H1 (cell line): ENCODE results near the gene NLN. TPM values are rescaled to one million over a fixed set of nuclear protein-coding genes. Genes with fewer than 3 reads are reported as not detected.

Experiments
- CTCF ChIA-PET: fragments of 300-600 bp; sonication (Branson Sonifier 250); formaldehyde crosslinking; loops from one replicate; lab custom pipeline; 2021; ENCODE audit not compliant: partially characterized antibody; lab: Charles Lee
- POLR2A ChIA-PET: fragments of 300-600 bp; sonication (Branson Sonifier 250); formaldehyde crosslinking; loops from one replicate; lab custom pipeline; 2021; ENCODE audit warnings: inconsistent platforms; ENCODE audit not compliant: partially characterized antibody; lab: Charles Lee
- DNase-seq, 2 experiments: peaks; one replicate each; pipeline versions ENCODE4 v3.0.0 to v3.0.0-alpha.2; 2010 to 2022; ENCODE audit warnings: low spot score in 2 of 2, low read depth in 1 of 2, mixed read lengths in 1 of 2
- FAIRE-seq: peaks from 2 replicates; lab custom pipeline; 2011; peaks lifted over from hg19 to GRCh38; lab: Jason Lieb, UNC
- H2AFZ ChIP-seq: 2 replicates; pipeline ENCODE4 v1.8.1; 2012; ENCODE audit warnings: low read length, inconsistent platforms
- H2AK5ac ChIP-seq: 2 replicates; pipeline ENCODE4 v1.6.1; 2013; ENCODE audit warnings: low read depth, low read length
- H2BK120ac ChIP-seq: replicated peaks from 2 replicates; pipeline ENCODE3; 2013; ENCODE audit warnings: low read depth, low read length, inconsistent platforms
- H2BK12ac ChIP-seq: 2 replicates; pipeline ENCODE4 v1.6.1; 2013; ENCODE audit warnings: low read depth, low read length
- H2BK15ac ChIP-seq: 2 replicates; pipeline ENCODE4 v1.6.1; 2013; ENCODE audit warnings: low read length
- H2BK20ac ChIP-seq: 2 replicates; pipeline ENCODE4 v1.6.1; 2013; ENCODE audit warnings: low read length
- H2BK5ac ChIP-seq: 2 replicates; pipeline ENCODE4 v1.6.1; 2013; ENCODE audit warnings: low read depth, low read length
- H3K14ac ChIP-seq: 2 replicates; pipeline ENCODE4 v1.6.1; 2013; ENCODE audit warnings: inconsistent platforms; ENCODE audit not compliant: insufficient read length
- H3K18ac ChIP-seq: 2 replicates; pipeline ENCODE4 v1.6.1; 2013; ENCODE audit warnings: low read length; ENCODE audit errors: extremely low read depth
- H3K23ac ChIP-seq: 2 replicates; pipeline ENCODE4 v1.6.1; 2013; ENCODE audit warnings: inconsistent platforms; ENCODE audit not compliant: insufficient read length
- H3K23me2 ChIP-seq: 2 replicates; pipeline ENCODE4 v1.6.1; 2013; ENCODE audit warnings: low read depth, low read length
- H3K27ac ChIP-seq: 2 replicates; pipeline ENCODE4 v1.6.1; 2011; ENCODE audit warnings: low read depth, low read length, inconsistent platforms
- H3K27me3 ChIP-seq, 4 experiments: replicated peaks in 1 of 4; 1 replicate in 1 of 4; 2 replicates in 3 of 4; pipeline versions ENCODE4 v1.6.1 to v1.8.1; 2011 to 2013; ENCODE audit warnings: low read length in 3 of 4, mild to moderate bottlenecking in 3 of 4, inconsistent platforms in 2 of 4, mixed read lengths in 2 of 4, moderate library complexity in 1 of 4; ENCODE audit not compliant: control insufficient read depth in 3 of 4, insufficient read depth in 3 of 4; ENCODE audit errors: extremely low read depth in 1 of 4
- H3K36me3 ChIP-seq, 4 experiments: 2 replicates each; pipeline versions ENCODE4 v1.6.1 to v1.8.1; 2011 to 2013; ENCODE audit warnings: mild to moderate bottlenecking in 4 of 4, low read length in 3 of 4, moderate library complexity in 2 of 4, control low read depth in 1 of 4, inconsistent platforms in 1 of 4; ENCODE audit not compliant: insufficient read depth in 4 of 4, control insufficient read depth in 2 of 4
- H3K4ac ChIP-seq: replicated peaks from 2 replicates; pipeline ENCODE3; 2013; ENCODE audit warnings: low read length, low read depth, mixed read lengths, inconsistent platforms; ENCODE audit not compliant: insufficient read length
- H3K4me1 ChIP-seq, 4 experiments: replicated peaks in 1 of 4; 1 replicate in 1 of 4; 2 replicates in 3 of 4; pipeline versions ENCODE4 v1.6.1 to v1.8.1; 2011 to 2013; ENCODE audit warnings: low read length in 3 of 4, inconsistent platforms in 2 of 4, mixed read lengths in 1 of 4; ENCODE audit not compliant: insufficient read depth in 4 of 4, control insufficient read depth in 3 of 4
- H3K4me2 ChIP-seq, 2 experiments: 2 replicates each; pipeline versions ENCODE4 v1.6.1 to v1.8.1; 2011 to 2013; ENCODE audit warnings: low read depth in 2 of 2, low read length in 2 of 2, control low read depth in 1 of 2, inconsistent platforms in 1 of 2, mild to moderate bottlenecking in 1 of 2; ENCODE audit not compliant: insufficient read depth in 1 of 2
- H3K4me3 ChIP-seq, 4 experiments: fragments of 200-600, 300-600 bp in 1 of 4; sonication (generic), shearing (Covaris generic), sonication (Bioruptor Twin) in 1 of 4; 2 replicates each; pipeline versions ENCODE4 v1.5.1 to v1.8.1; 2011 to 2016; ENCODE audit warnings: low read length in 4 of 4, low read depth in 3 of 4, control low read depth in 2 of 4, inconsistent platforms in 2 of 4, mild to moderate bottlenecking in 2 of 4, mixed read lengths in 1 of 4, moderate library complexity in 1 of 4; ENCODE audit not compliant: insufficient read depth in 2 of 4; ENCODE audit errors: extremely low read depth in 1 of 4
- H3K56ac ChIP-seq: replicated peaks from 2 replicates; pipeline ENCODE3; 2013; ENCODE audit warnings: low read depth, mild to moderate bottlenecking, mixed read lengths, low read length, inconsistent platforms; ENCODE audit not compliant: insufficient read length
- H3K79me1 ChIP-seq: 2 replicates; pipeline ENCODE4 v1.6.1; 2013; ENCODE audit warnings: low read depth, low read length, control low read depth
- H3K79me2 ChIP-seq, 2 experiments: 2 replicates each; pipeline versions ENCODE4 v1.6.1 to v1.8.1; 2012 to 2013; ENCODE audit warnings: low read length in 2 of 2, mild to moderate bottlenecking in 2 of 2, inconsistent platforms in 1 of 2; ENCODE audit not compliant: insufficient read depth in 2 of 2, control insufficient read depth in 1 of 2
- H3K9ac ChIP-seq, 4 experiments: replicated peaks in 1 of 4; 1 replicate in 1 of 4; 2 replicates in 3 of 4; pipeline versions ENCODE4 v1.6.1 to v1.8.1; 2011 to 2013; ENCODE audit warnings: low read depth in 3 of 4, low read length in 3 of 4, control low read depth in 2 of 4, mild to moderate bottlenecking in 2 of 4, moderate library complexity in 2 of 4, inconsistent platforms in 1 of 4; ENCODE audit errors: extremely low read depth in 1 of 4
- H3K9me3 ChIP-seq, 2 experiments: 2 replicates each; pipeline versions ENCODE4 v1.6.1 to v1.8.1; 2012 to 2013; ENCODE audit warnings: mild to moderate bottlenecking in 2 of 2, moderate library complexity in 2 of 2, control low read depth in 1 of 2, inconsistent platforms in 1 of 2, low read depth in 1 of 2, low read length in 1 of 2, mixed read lengths in 1 of 2; ENCODE audit not compliant: insufficient read depth in 2 of 2
- H4K20me1 ChIP-seq, 2 experiments: replicated peaks in 1 of 2; 2 replicates each; pipeline versions ENCODE3 to v1.8.1; 2011 to 2013; ENCODE audit warnings: inconsistent platforms in 2 of 2, low read length in 2 of 2, mild to moderate bottlenecking in 1 of 2; ENCODE audit not compliant: insufficient read depth in 2 of 2, control insufficient read depth in 1 of 2
- H4K5ac ChIP-seq: 2 replicates; pipeline ENCODE4 v1.6.1; 2013; ENCODE audit warnings: low read length, low read depth, mixed read lengths, inconsistent platforms; ENCODE audit not compliant: insufficient read length
- H4K8ac ChIP-seq: 2 replicates; pipeline ENCODE4 v1.8.0; 2013; ENCODE audit warnings: mild to moderate bottlenecking, moderate library complexity, low read length, inconsistent platforms; ENCODE audit not compliant: insufficient read depth; ENCODE audit errors: extremely low read depth
- H4K91ac ChIP-seq: replicated peaks from 2 replicates; pipeline ENCODE3; 2013; ENCODE audit warnings: low read length, mixed read lengths, inconsistent platforms; ENCODE audit not compliant: insufficient read length
- ATF3 ChIP-seq: IDR thresholded peaks from 2 replicates; pipeline ENCODE4 v1.6.1; 2011; ENCODE audit warnings: low read depth, mild to moderate bottlenecking, low read length; ENCODE audit not compliant: insufficient read depth
- BACH1 ChIP-seq: IDR thresholded peaks from 2 replicates; pipeline ENCODE4 v1.6.1; 2012; ENCODE audit warnings: low read length, improper control_type of control experiment
- CHD2 ChIP-seq: IDR thresholded peaks from 2 replicates; pipeline ENCODE4 v1.6.1; 2012; ENCODE audit warnings: low read length, improper control_type of control experiment
- CREB1 ChIP-seq: IDR thresholded peaks from 2 replicates; pipeline ENCODE4 v1.6.1; 2012; ENCODE audit warnings: inconsistent platforms
- E2F6 ChIP-seq: IDR thresholded peaks from 2 replicates; pipeline ENCODE4 v1.6.1; 2012; ENCODE audit warnings: inconsistent platforms
- EZH2 ChIP-seq: fragments of 200-600 bp; sonication (generic); IDR thresholded peaks from 2 replicates; pipeline ENCODE4 v1.7.1; 2012; ENCODE audit warnings: low read depth, mild to moderate bottlenecking, moderate library complexity, low read length, inconsistent platforms; ENCODE audit not compliant: severe bottlenecking
- FOSL1 ChIP-seq: IDR thresholded peaks from 2 replicates; pipeline ENCODE4 v1.6.1; 2011; ENCODE audit warnings: mild to moderate bottlenecking, low read depth, low read length, moderate library complexity; ENCODE audit not compliant: insufficient read depth
- HDAC6 ChIP-seq: IDR thresholded peaks from one replicate; pipeline ENCODE4 v1.7.1; 2012; ENCODE audit warnings: low read depth, mild to moderate bottlenecking, inconsistent platforms, low read length, moderate library complexity
- JUND ChIP-seq: IDR thresholded peaks from 2 replicates; pipeline ENCODE4 v1.6.1; 2011; ENCODE audit warnings: mild to moderate bottlenecking, improper control_type of control experiment, low read length
- MAFK ChIP-seq: IDR thresholded peaks from 2 replicates; pipeline ENCODE4 v1.6.1; 2012; ENCODE audit warnings: low read depth, mild to moderate bottlenecking, improper control_type of control experiment, low read length
- NANOG ChIP-seq: IDR thresholded peaks from 2 replicates; pipeline ENCODE4 v1.6.1; 2011; ENCODE audit warnings: low read length, low read depth, mild to moderate bottlenecking, inconsistent platforms; ENCODE audit not compliant: insufficient read depth, poor library complexity, severe bottlenecking
- POLR2AphosphoS5 ChIP-seq: IDR thresholded peaks from 2 replicates; pipeline ENCODE4 v1.6.1; 2011; ENCODE audit warnings: low read depth, low read length
- SIRT6 ChIP-seq: IDR thresholded peaks from one replicate; pipeline ENCODE4 v1.7.1; 2012; ENCODE audit warnings: low read length, inconsistent platforms
- TEAD4 ChIP-seq: IDR thresholded peaks from 2 replicates; pipeline ENCODE4 v1.6.1; 2012; ENCODE audit warnings: low read depth, low read length, inconsistent platforms, mixed read lengths
- WGBS, 2 experiments: shearing (Covaris generic) in 1 of 2; methylation state at CpG; one replicate each; pipeline versions ENCODE4 v1.1.6 to v1.1.7; 2013 to 2015; ENCODE audit warnings: low lambda C conversion rate in 2 of 2, mixed read lengths in 2 of 2, inconsistent platforms in 1 of 2, low coverage in 1 of 2, missing lambda C conversion rate in 1 of 2; ENCODE audit not compliant: insufficient replicate concordance in 2 of 2, insufficient coverage in 1 of 2, insufficient read length in 1 of 2; ENCODE audit errors: extremely low coverage in 1 of 2, missing lambda C conversion rate in 1 of 2; 5-methylcytosine and 5-hydroxymethylcytosine counted together
- polyA plus RNA-seq, 7 experiments: library from polyadenylated mRNA; depleted of rRNA in 3 of 7; stranded (reverse) in 5 of 7; unstranded in 2 of 7; fragments of >200 nt in 5 of 7; fragments of 200-250 nt in 2 of 7; gene quantifications; 1 replicate in 5 of 7; 2 replicates in 1 of 7; 4 replicates in 1 of 7; pipeline versions ENCODE4 v1.2.1 to v1.2.3, GENCODE V29; 2011 to 2013; ENCODE audit warnings: missing spikeins in 2 of 7, mixed read lengths in 2 of 7
- total RNA-seq: library from RNA; stranded (reverse); fragmentation: NEBNext Ultra II Directional; extraction: Animal tissue kit (Norgen Biotek cat#: 25700); gene quantifications from 2 replicates; pipeline ENCODE4 v1.2.1, GENCODE V29; 2021

The NLN gene
- total and polyA plus RNA-seq, 2 of the 8 experiments (the other 6 are each of a cell fraction or from before 2014, with no cell fraction given) = 46.7 to 192 TPM

- H3K9ac ChIP-seq = no peak overlapping the region
- WGBS, 2 experiments = 23 to 76% methylated on average over 1 to 2 of the region's 2 CpGs
- no peak for FAIRE-seq
- TF ChIP-seq ATF3 (no peak), TEAD4 (no peak), JUND (no peak), CREB1 (no peak), EZH2 (no peak), MAFK (no peak), POLR2AphosphoS5 (no peak), FOSL1 (no peak), E2F6 (no peak), BACH1 (no peak), CHD2 (no peak), SIRT6 (no peak), HDAC6 (no peak), NANOG (no peak)
These were observed 28.9 kb upstream of the NLN start for GRCh38 chr5:65693121-65693520.

More at GRCh38 chr5:65693121-65693520, 28.9 kb upstream of the NLN start:
- H3K4me2 ChIP-seq = no peak overlapping the region
- no peak overlapping the region for H2BK15ac ChIP-seq
- no peak overlapping the region for H3K14ac ChIP-seq
- H2AFZ ChIP-seq = no peak overlapping the region
- peaks cover 0 to 2% of the 10 kb centered on the region in 2 experiments for H4K20me1 ChIP-seq
- no peak overlapping the region for H3K27ac ChIP-seq
- H3K4ac ChIP-seq = no peak overlapping the region
- peaks cover 0 to 7% (median 2%) of the 10 kb centered on the region in 4 experiments; a peak in 2 of 7 replicates for H3K4me1 ChIP-seq
- H3K9me3 ChIP-seq = no peaks in the 10 kb centered on the region
- no peak overlapping the region for H3K4me3 ChIP-seq
- no peak overlapping the region for H2AK5ac ChIP-seq
- H2BK20ac ChIP-seq = no peak overlapping the region
- CTCF ChIA-PET = no interaction called here
- no peak for DNase-seq
- POLR2A ChIA-PET = no interaction called here
- H2BK5ac ChIP-seq = no peak overlapping the region
- no peaks in the 10 kb centered on the region for H3K79me1 ChIP-seq
- no peak overlapping the region for H3K18ac ChIP-seq
- no peak overlapping the region for H4K91ac ChIP-seq
- no peak overlapping the region for H3K56ac ChIP-seq
- no peaks in the 10 kb centered on the region; the same call in 1 of the 2 replicates for H3K23me2 ChIP-seq
- H3K23ac ChIP-seq = no peak overlapping the region
- H2BK120ac ChIP-seq = no peak overlapping the region
- H3K79me2 ChIP-seq = no peaks in the 10 kb centered on the region
- peaks cover 0 to 4% (median 1%) of the 10 kb centered on the region in 4 experiments; a peak in 2 of 8 replicates for H3K36me3 ChIP-seq
- H4K8ac ChIP-seq = no peak overlapping the region
- no peak overlapping the region for H4K5ac ChIP-seq
- no peak overlapping the region for H2BK12ac ChIP-seq
- no peaks in the 10 kb centered on the region for H3K27me3 ChIP-seq
